PC-3 (cell line): ENCODE results near the gene SPHK1. TPM values are rescaled to one million over a fixed set of nuclear protein-coding genes. Genes with fewer than 3 reads are reported as not detected.

Source experiments
- ATAC-seq: fragments of 200-7000 bp; cut with Tn5 transposase; 2 replicates; pipeline ENCODE4 v1.9.1; 2020; ENCODE audit warnings: mild to moderate bottlenecking, moderate library complexity
- BruUV-seq: library from RNA; stranded (reverse); fragments of 400-500 nt; replicated peaks from 2 replicates; lab custom pipeline; 2021; lab: Mats Ljungman, UMichigan
- CTCF ChIA-PET: fragments of 300-600 bp; sonication (Branson Sonifier 250); formaldehyde crosslinking; loops from one replicate; lab custom pipeline; 2022; ENCODE audit warnings: antibody characterized with exemption; lab: Charles Lee
- POLR2A ChIA-PET: fragments of 300-600 bp; sonication (Branson Sonifier 250); formaldehyde crosslinking; loops from one replicate; lab custom pipeline; 2022; ENCODE audit warnings: antibody characterized with exemption; ENCODE audit not compliant: unreplicated experiment; lab: Charles Lee
- DNase-seq: peaks from one replicate; pipeline ENCODE4 v3.0.0-alpha.2; 2015
- H2AFZ ChIP-seq: fragments of 300-600 bp; sonication (generic); 2 replicates; pipeline ENCODE4 v1.6.0; 2016; ENCODE audit warnings: antibody characterized with exemption, low read length
- H3F3A ChIP-seq: fragments of 300-600 bp; sonication (generic); one replicate; pipeline ENCODE4 v1.6.0; 2017; ENCODE audit warnings: antibody characterized with exemption, low read length, control low read depth, mild to moderate bottlenecking; ENCODE audit not compliant: unreplicated experiment
- H3K27ac ChIP-seq: fragments of 300-600 bp; sonication (generic); 2 replicates; pipeline ENCODE4 v1.5.1; 2016; ENCODE audit warnings: mild to moderate bottlenecking, low read length
- H3K27me3 ChIP-seq: fragments of 300-600 bp; sonication (generic); 2 replicates; pipeline ENCODE4 v1.6.1; 2016; ENCODE audit warnings: low read length, mixed read lengths
- H3K36me3 ChIP-seq: fragments of 300-600 bp; sonication (generic); 2 replicates; pipeline ENCODE4 v1.6.1; 2016; ENCODE audit warnings: low read depth, mixed run types, low read length, mixed read lengths
- H3K4me1 ChIP-seq: fragments of 300-600 bp; sonication (generic); 2 replicates; pipeline ENCODE4 v1.5.1; 2016; ENCODE audit warnings: low read length; ENCODE audit not compliant: insufficient read depth
- H3K4me2 ChIP-seq: fragments of 300-600 bp; sonication (generic); 2 replicates; pipeline ENCODE4 v1.6.0; 2016; ENCODE audit warnings: low read length
- H3K4me3 ChIP-seq: fragments of 300-600 bp; sonication (generic); 2 replicates; pipeline ENCODE4 v1.5.1; 2016; ENCODE audit warnings: mild to moderate bottlenecking, low read length, mixed read lengths
- H3K79me2 ChIP-seq: fragments of 300-600 bp; sonication (generic); 2 replicates; pipeline ENCODE4 v1.6.1; 2017; ENCODE audit warnings: low read length, mixed read lengths
- H3K9ac ChIP-seq: fragments of 300-600 bp; sonication (generic); 2 replicates; pipeline ENCODE4 v1.6.0; 2016; ENCODE audit warnings: mild to moderate bottlenecking, low read length
- H3K9me2 ChIP-seq: fragments of 300-600 bp; sonication (generic); replicated peaks from 2 replicates; pipeline ENCODE4 v1.6.1; 2016; ENCODE audit warnings: mixed run types, low read length, mixed read lengths
- H3K9me3 ChIP-seq: fragments of 300-600 bp; sonication (generic); 2 replicates; pipeline ENCODE4 v1.6.1; 2016; ENCODE audit warnings: low read length, mixed read lengths
- H4K20me1 ChIP-seq: fragments of 300-600 bp; sonication (generic); 2 replicates; pipeline ENCODE4 v1.6.1; 2016; ENCODE audit warnings: low read length, mixed read lengths
- CTCF ChIP-seq: fragments of 300-600 bp; sonication (generic); conservative IDR thresholded peaks from 2 replicates; pipeline ENCODE4 v1.5.1; 2017; ENCODE audit warnings: antibody characterized with exemption, low read depth, mild to moderate bottlenecking, low read length
- EZH2 ChIP-seq: fragments of 300-600 bp; sonication (generic); IDR thresholded peaks from one replicate; pipeline ENCODE4 v1.6.1; 2017; ENCODE audit warnings: antibody characterized with exemption, mild to moderate bottlenecking, low read length; ENCODE audit not compliant: unreplicated experiment
- EZH2phosphoT487 ChIP-seq: fragments of 300-600 bp; sonication (generic); IDR thresholded peaks from 2 replicates; pipeline ENCODE4 v1.6.1; 2018; ENCODE audit warnings: mild to moderate bottlenecking, antibody characterized with exemption, low read length, borderline replicate concordance
- intact Hi-C: fragments of 100-400 bp; cut with micrococcal nuclease; formaldehyde crosslinking; loops from 2 replicates; pipeline ENCODE4 v1.9.0; 2023
- total RNA-seq: library from RNA; depleted of rRNA; stranded (reverse); fragments of >200 nt; gene quantifications from 2 replicates; pipeline ENCODE4 v1.2.3, GENCODE V29; 2014

SPHK1 gene
- total RNA-seq, 1 experiment from 2014 or later: 54.2 TPM

GRCh38 chr17:76370261-76370993, 14.0 kb upstream of the SPHK1 start:
- H3K27me3 ChIP-seq: no peaks in the 10 kb centered on the region
- CTCF ChIA-PET: interaction anchor here (0.5 to 1.7 kb wide), 18 partner anchors 8 to 1959 kb away, joined by 3 to 24 read pairs (median 4); partner anchors contain the start of genes PRPSAP1 and SPHK1
- peak overlapping the region; percentile 26 for H2AFZ ChIP-seq
- no peaks in the 10 kb centered on the region for H3F3A ChIP-seq
- BruUV-seq: no TSS peak
- peak overlapping the region; percentile 8; the same call in 1 of the 2 replicates for H3K4me3 ChIP-seq
- peak overlapping the region; percentile 51 for H3K4me2 ChIP-seq
- peak; percentile 99 for DNase-seq
- H4K20me1 ChIP-seq: no peaks in the 10 kb centered on the region
- POLR2A ChIA-PET: interaction anchor here (0.5 to 1.3 kb wide), 7 partner anchors 8 to 1106 kb away, joined by 4 to 15 read pairs (median 6); partner anchors contain the start of gene PRPSAP1
- H3K9ac ChIP-seq: peak overlapping the region; percentile 34
- no peaks in the 10 kb centered on the region for H3K9me2 ChIP-seq
- ATAC-seq: peak; percentile 97
- H3K36me3 ChIP-seq: no peaks in the 10 kb centered on the region
- H3K79me2 ChIP-seq: no peaks in the 10 kb centered on the region
- TF ChIP-seq EZH2 (no peak), EZH2phosphoT487 (no peak), CTCF (peak; percentile 100)
- no peaks in the 10 kb centered on the region for H3K9me3 ChIP-seq
- intact Hi-C loops: loop anchor here (1.0 to 2.0 kb wide), 3 partner anchors 15 to 28 kb away; no protein-coding TSS in a partner anchor
- H3K4me1 ChIP-seq: peaks cover 28% of the 10 kb centered on the region
- H3K27ac ChIP-seq: peak overlapping the region; percentile 80

- Histone ChIP-seq H3K79me2 (no peaks in the 10 kb centered on the region), H4K20me1 (no peaks in the 10 kb centered on the region), H2AFZ (no peak overlapping the region), H3K27me3 (no peaks in the 10 kb centered on the region), H3K36me3 (no peaks in the 10 kb centered on the region), H3K4me2 (no peak overlapping the region), H3K9ac (peak overlapping the region; percentile 34), H3K4me1 (peaks cover 28% of the 10 kb centered on the region), H3K9me3 (no peaks in the 10 kb centered on the region), H3K27ac (peak overlapping the region; percentile 80), H3F3A (no peaks in the 10 kb centered on the region), H3K9me2 (no peaks in the 10 kb centered on the region), H3K4me3 (no peak overlapping the region)
- CTCF ChIA-PET: interaction anchor here (0.6 kb wide), 1 partner anchor 1413 kb away, joined by 6 read pairs; no protein-coding TSS in a partner anchor
- intact Hi-C loops: loop anchor here (2.0 kb wide), 1 partner anchor 17 kb away; no protein-coding TSS in a partner anchor
- TF ChIP-seq CTCF: no peak
- TF ChIP-seq EZH2: no peak
- no peak for TF ChIP-seq EZH2phosphoT487
- no TSS peak for BruUV-seq
- ATAC-seq (peak; percentile 25), DNase-seq (peak; percentile 77)
- POLR2A ChIA-PET: interaction anchor here (0.5 kb wide), 1 partner anchor 14 kb away, joined by 3 read pairs; no protein-coding TSS in a partner anchor
These were observed 12.5 kb upstream of the SPHK1 start for GRCh38 chr17:76371656-76372628.
